ENCODE data around the gene TSPAN5. TPM values are rescaled to one million over a fixed set of nuclear protein-coding genes. Genes with fewer than 3 reads are reported as not detected.

The TSPAN5 gene
- total and polyA plus RNA-seq, 2 donors from 2014 or later, result 6.8 to 13.8 TPM

DNA sequence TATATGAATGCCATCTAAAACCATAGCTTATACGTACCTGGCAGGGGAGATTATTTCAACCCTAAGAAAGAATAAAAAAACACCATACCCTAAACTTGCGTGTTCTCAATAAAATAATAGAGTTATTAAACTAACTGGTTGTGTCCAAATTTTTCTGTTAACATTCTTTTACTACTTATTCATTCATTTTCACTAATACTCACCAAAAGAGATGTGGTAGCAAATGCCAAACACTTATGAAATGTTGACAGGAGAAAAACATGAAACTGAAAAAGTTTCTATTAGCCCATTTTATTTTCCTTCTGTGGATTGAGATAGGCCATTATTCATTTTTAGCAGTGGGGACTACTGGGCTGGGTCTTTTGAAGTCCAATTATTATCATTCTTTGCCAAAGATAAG lies 102.0 kb downstream of the TSPAN5 start:
- no peak overlapping the region for H3K27ac ChIP-seq (ENCODE audit: low read depth in 2 of 2, low read length in 2 of 2)
- TF ChIP-seq, protein P1, sequence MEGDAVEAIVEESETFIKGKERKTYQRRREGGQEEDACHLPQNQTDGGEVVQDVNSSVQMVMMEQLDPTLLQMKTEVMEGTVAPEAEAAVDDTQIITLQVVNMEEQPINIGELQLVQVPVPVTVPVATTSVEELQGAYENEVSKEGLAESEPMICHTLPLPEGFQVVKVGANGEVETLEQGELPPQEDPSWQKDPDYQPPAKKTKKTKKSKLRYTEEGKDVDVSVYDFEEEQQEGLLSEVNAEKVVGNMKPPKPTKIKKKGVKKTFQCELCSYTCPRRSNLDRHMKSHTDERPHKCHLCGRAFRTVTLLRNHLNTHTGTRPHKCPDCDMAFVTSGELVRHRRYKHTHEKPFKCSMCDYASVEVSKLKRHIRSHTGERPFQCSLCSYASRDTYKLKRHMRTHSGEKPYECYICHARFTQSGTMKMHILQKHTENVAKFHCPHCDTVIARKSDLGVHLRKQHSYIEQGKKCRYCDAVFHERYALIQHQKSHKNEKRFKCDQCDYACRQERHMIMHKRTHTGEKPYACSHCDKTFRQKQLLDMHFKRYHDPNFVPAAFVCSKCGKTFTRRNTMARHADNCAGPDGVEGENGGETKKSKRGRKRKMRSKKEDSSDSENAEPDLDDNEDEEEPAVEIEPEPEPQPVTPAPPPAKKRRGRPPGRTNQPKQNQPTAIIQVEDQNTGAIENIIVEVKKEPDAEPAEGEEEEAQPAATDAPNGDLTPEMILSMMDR (IDR thresholded peaks at IDR 0.05; ENCODE audit: borderline replicate concordance, extremely low read depth, insufficient read depth), result no peak
- FAIRE-seq, result no peak

DNA sequence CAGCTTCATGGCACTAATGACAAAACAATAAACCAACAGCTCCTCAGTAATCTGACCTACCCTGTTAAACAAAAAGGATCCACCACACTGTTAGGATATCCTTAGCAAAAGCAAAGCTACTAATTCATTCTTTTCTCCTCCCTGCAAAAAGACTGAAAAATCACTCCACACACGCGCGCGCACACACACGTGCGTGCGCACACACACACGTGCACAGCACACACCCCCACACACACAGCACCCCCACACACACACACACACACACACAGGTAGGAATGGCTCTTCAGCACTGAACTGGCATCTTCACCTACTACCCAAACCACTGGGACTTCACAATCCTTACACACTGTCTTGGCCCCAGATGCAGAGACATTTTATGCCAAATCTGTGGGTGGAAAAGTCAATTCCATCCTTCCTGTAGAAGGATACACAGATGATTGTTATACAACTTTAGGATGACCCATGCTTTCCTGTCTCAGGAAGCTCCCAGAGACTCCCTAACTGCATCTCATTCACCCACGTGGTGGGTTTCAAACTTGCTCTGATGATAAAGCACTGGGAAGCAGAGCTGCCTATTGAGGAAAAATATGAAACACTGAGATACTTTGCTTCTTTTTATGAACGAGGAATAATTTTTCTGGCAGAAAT lies 102.5 kb downstream of the TSPAN5 start:
- Histone ChIP-seq H3K27ac (ENCODE audit: low read depth in 2 of 2, low read length in 2 of 2) (no peak overlapping the region), H3K9me3 (ENCODE audit: control insufficient read depth in 2 of 3, insufficient read depth in 1 of 3, low read length in 3 of 3) (no peaks in the 10 kb centered on the region), H3K36me3 (ENCODE audit: control insufficient read depth in 2 of 3, insufficient read depth in 3 of 3, low read length in 3 of 3) (no peaks in the 10 kb centered on the region), H3K4me3 (ENCODE audit: low read length in 3 of 3) (no peak overlapping the region), H3K4me1 (ENCODE audit: control insufficient read depth in 2 of 3, insufficient read depth in 2 of 3, low read depth in 1 of 3, low read length in 3 of 3) (no peaks in the 10 kb centered on the region), H3K27me3 (ENCODE audit: control insufficient read depth, insufficient read depth, low read length) (no peaks in the 10 kb centered on the region), H3K9ac (ENCODE audit: low read length in 3 of 3) (no peak overlapping the region)
- intact Hi-C loops (cut with DNase I), result no loop called here
- FAIRE-seq (no peak), DNase-seq (no peak)
- TF ChIP-seq, protein P1 (IDR thresholded peaks at IDR 0.05; ENCODE audit: borderline replicate concordance, extremely low read depth, insufficient read depth), result no peak

More for the DNA sequence above, 102.0 kb downstream of the TSPAN5 start:
- no peaks in the 10 kb centered on the region for H3K27me3 ChIP-seq (ENCODE audit: control insufficient read depth, insufficient read depth, low read length)
- no peak overlapping the region for H3K4me3 ChIP-seq (ENCODE audit: low read length in 3 of 3)
- intact Hi-C loops (cut with DNase I), result no loop called here
- no peak overlapping the region for H3K9ac ChIP-seq (ENCODE audit: low read length in 3 of 3)
- H3K36me3 ChIP-seq (ENCODE audit: control insufficient read depth in 2 of 3, insufficient read depth in 3 of 3, low read length in 3 of 3), result no peaks in the 10 kb centered on the region
- no peak for DNase-seq
- H3K9me3 ChIP-seq (ENCODE audit: control insufficient read depth in 2 of 3, insufficient read depth in 1 of 3, low read length in 3 of 3), result no peaks in the 10 kb centered on the region
- H3K4me1 ChIP-seq (ENCODE audit: control insufficient read depth in 2 of 3, insufficient read depth in 2 of 3, low read depth in 1 of 3, low read length in 3 of 3), result no peaks in the 10 kb centered on the region

DNA sequence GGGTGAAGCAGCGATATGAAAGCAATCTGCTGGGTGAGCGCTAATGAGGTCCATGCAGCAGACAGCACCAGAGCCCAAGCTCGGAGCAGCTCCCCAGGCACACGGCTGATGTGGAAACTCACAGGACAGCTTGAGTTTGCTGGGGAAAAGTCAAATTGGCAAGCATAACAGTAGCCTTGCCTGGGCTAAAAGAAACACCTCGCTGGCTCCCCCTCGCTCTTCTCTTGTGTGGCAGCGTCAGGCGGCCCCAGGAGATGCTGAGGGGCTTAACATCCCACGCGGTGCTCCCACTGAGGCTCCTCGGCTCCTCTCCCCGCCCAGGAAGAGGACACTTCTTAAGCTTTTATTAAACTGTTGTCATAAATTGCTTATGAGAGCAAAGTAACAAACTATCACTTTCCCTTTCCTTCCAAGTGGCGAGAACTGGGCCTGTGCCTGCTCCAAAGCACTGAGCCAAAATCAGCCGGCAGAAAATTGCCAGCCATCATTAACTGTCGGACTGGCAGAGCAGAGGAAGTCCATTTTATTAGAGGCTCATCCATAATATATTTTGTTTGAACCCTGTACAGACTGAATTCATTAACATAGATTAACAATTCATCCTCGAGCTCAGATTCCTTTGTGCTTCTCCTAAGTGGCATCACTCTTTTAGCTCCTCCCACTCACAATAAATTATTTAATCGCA lies 111.4 kb downstream of the TSPAN5 start:
- FAIRE-seq (no peak), DNase-seq (peak in 2 of 5 donors; percentile 27 to 36)
- Histone ChIP-seq H3K36me3 (ENCODE audit: control insufficient read depth in 2 of 3, insufficient read depth in 3 of 3, low read length in 3 of 3) (no peaks in the 10 kb centered on the region), H3K27ac (ENCODE audit: low read depth in 2 of 2, low read length in 2 of 2) (no peak overlapping the region), H3K4me3 (ENCODE audit: low read length in 3 of 3) (peak overlapping the region in 2 of 3 donors; percentile 50 to 55), H3K4me1 (ENCODE audit: control insufficient read depth in 2 of 3, insufficient read depth in 2 of 3, low read depth in 1 of 3, low read length in 3 of 3) (no peaks in the 10 kb centered on the region), H3K9ac (ENCODE audit: low read length in 3 of 3) (peak overlapping the region in 1 of 3 donors; percentile 32), H3K9me3 (ENCODE audit: control insufficient read depth in 2 of 3, insufficient read depth in 1 of 3, low read length in 3 of 3) (no peaks in the 10 kb centered on the region), H3K27me3 (ENCODE audit: control insufficient read depth, insufficient read depth, low read length) (no peaks in the 10 kb centered on the region)
- intact Hi-C loops (cut with DNase I), result no loop called here
- TF ChIP-seq, protein P1 (IDR thresholded peaks at IDR 0.05; ENCODE audit: borderline replicate concordance, extremely low read depth, insufficient read depth), result no peak
